Endothelial cell of hepatic sinusoid (primary cell): ENCODE measurements around the gene PTPN12.

Experiments
- in situ Hi-C: cut with HindIII; loops from 2 replicates; pipeline ENCODE4 v1.10.0; 2017; ENCODE audit warnings: low sequenced_read_pairs

Gene PTPN12

DNA sequence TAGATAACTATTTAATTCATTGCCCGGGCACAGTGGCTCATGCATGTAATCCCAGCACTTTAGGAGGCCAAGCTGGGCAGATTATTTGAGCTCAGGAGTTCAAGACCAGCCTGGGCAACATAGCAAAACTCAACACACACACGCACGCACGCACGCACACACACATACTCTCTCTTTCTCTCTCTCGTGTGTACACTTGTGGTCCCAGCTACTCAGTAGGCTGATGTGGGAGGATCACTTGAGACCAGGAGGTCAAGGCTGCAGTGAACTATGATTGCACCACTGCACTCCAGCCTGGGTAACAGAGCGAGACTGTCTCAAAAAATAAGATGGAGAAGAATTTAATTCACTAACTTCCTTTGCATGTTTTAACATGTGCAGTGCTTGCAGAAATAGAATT lies 38.1 kb downstream of the PTPN12 start:
- in situ Hi-C loops: no loop called here

GRCh38 chr7:77576856-77577255 lies 39.8 kb downstream of the PTPN12 start:
- in situ Hi-C loops: no loop called here

DNA sequence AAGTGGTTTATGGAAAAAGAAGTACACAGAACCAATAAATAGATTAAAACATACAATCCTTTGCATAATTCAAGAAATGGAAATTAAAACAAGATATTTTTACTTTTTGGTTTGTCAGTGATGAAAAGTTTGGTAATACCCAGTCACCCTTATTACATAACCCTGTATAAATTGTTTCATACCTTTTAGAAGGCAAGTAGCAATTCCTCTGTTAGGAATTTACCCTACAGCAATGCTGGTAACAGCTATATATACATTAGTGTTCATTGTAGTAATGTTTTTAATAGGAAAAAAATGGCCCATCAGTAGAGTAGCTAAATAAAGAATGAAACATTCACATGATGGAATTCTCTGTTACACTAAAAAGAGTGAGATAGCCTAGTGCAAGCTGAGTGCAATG lies 42.7 kb downstream of the PTPN12 start:
- in situ Hi-C loops: no loop called here

DNA sequence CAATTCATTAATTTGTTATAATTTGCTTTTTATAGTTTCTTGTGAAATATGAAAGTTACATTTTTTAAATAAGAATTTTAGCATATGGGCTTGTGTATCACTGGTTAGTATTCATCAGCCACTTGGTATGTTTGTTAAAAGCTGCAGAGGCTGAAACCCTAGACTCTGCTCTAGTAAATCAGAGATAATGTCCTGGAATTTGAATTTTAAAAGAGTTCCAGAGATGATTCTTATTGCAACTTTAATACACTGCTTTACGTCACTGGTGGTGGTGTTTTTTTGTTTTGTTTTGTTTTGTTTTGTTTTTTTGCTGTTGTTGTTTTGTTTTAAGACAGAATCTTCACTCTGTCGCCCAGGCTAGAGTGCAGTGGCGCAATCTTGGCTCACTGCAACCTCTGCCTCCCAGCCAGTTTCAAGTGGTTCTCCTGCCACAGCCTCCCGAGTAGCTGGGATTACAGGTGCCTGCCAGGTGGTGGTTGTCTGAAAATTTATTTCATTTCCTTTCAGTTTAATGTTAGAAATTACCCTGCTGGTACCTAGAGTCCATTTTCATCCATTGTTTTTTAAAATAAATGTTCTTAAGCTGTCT lies 43.8 kb downstream of the PTPN12 start:
- in situ Hi-C loops: no loop called here

DNA sequence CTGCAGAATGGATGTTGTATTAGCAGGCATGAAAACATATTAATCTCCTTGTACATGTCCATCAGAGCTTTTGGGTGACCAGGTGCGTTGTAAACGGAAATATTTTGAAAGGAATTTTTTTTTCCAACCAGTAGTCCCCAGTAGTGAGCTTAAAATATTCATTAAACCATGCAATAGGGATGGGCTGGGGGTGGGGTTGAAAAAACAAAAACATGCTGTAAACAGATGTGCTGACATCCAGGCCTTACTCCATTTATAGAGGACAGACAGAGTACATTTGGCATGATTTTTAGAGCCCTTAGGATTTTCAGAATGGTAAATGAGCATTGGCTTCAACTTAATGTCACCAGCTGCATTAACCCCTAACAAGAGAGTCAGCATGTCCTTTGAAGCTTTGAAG lies 50.2 kb downstream of the PTPN12 start:
- in situ Hi-C loops: no loop called here

GRCh38 chr7:77600952-77601351 lies 63.9 kb downstream of the PTPN12 start:
- in situ Hi-C loops: no loop called here

DNA sequence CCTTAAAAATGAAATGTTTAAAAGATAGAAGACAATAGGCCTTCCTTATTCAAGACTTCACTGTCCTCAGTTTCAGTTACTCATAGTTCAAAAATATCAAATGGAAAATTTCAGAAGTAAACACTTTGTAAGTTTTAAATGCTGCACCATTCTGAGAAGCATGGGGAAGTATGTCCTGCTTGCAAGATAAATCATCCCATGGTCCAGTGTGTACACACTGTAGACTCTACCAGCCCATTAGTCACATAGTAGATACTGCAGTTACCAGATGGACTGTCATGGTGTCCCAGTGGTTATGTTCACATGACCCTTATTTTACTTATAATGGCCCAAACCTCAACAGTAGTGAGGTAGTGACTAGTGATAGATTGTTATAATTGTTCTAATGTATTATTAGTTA lies 69.5 kb downstream of the PTPN12 start:
- in situ Hi-C loops: no loop called here

DNA sequence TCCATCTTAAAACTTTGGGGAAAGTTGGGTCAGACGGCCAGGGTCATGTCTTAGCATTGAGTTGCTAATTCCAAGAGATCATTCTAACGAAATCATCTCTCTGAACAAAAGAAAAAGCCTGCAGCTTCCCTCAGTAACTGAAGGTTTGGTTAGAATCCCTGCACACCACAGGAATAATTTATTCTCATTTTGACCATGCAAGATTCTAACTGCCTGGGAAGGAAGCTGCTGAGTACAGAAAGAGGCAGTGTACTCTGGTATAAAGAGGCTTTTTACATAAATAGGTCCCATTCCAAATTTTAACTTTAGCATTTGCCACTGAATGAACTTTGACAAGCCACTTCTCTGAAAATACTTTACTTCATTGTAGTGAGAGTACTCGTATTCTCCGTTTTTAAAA lies 82.2 kb downstream of the PTPN12 start:
- in situ Hi-C loops: no loop called here

DNA sequence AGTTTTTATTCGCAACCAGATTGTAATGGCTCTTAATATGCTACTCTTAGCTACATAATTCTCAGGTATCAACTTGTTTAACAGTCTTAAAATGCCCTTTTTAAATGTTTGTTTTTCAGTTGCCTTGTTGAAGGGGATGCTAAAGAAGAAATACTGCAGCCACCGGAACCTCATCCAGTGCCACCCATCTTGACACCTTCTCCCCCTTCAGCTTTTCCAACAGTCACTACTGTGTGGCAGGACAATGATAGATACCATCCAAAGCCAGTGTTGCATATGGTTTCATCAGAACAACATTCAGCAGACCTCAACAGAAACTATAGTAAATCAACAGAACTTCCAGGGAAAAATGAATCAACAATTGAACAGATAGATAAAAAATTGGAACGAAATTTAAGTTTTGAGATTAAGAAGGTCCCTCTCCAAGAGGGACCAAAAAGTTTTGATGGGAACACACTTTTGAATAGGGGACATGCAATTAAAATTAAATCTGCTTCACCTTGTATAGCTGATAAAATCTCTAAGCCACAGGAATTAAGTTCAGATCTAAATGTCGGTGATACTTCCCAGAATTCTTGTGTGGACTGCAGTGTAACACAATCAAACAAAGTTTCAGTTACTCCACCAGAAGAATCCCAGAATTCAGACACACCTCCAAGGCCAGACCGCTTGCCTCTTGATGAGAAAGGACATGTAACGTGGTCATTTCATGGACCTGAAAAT lies 89.7 kb downstream of the PTPN12 start:
- in situ Hi-C loops: no loop called here

DNA sequence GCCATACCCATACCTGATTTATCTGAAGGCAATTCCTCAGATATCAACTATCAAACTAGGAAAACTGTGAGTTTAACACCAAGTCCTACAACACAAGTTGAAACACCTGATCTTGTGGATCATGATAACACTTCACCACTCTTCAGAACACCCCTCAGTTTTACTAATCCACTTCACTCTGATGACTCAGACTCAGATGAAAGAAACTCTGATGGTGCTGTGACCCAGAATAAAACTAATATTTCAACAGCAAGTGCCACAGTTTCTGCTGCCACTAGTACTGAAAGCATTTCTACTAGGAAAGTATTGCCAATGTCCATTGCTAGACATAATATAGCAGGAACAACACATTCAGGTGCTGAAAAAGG lies 90.2 kb downstream of the PTPN12 start:
- in situ Hi-C loops: no loop called here

DNA sequence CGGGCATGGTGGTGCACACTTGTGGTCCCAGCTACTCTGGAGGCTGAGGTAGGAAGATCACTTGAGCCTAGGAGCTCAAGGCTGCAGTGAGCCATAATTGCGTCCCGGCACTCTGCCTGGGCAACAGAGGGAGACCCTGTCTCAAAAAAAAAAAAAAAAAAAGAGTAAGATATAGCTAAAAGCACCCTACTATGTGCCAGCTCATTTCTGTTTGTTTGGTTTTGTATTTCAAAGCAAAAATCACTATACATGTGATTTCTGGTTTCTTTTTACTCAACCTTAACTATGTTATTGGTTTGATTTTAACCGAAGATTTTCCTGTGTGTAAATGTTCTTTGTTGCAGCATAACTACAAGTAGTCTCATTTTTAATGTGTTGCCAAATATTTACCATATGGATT lies 92.7 kb downstream of the PTPN12 start:
- in situ Hi-C loops: no loop called here

- in situ Hi-C loops: no loop called here
Observed at GRCh38 chr7:77631820-77632219, 94.7 kb downstream of the PTPN12 start.

DNA sequence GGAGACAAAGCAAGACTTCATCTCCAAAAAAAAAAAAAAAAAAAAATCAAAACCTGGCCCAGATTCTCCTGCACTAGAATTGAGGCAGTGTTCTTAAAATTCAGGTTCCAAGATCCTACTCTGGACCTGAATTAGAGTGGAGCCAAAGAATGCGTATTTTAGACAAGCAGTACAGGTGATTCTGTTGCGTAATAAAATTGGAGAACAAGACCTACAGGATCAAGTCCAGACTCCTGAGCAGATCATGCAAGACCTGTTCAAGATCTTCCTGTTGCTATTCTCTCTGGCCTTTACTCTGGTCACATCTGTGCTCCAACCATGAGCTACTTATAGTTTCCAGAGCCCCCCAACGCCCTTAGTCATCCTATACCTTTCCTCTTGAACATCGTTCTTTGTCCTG lies 107.7 kb downstream of the PTPN12 start:
- in situ Hi-C loops: no loop called here

DNA sequence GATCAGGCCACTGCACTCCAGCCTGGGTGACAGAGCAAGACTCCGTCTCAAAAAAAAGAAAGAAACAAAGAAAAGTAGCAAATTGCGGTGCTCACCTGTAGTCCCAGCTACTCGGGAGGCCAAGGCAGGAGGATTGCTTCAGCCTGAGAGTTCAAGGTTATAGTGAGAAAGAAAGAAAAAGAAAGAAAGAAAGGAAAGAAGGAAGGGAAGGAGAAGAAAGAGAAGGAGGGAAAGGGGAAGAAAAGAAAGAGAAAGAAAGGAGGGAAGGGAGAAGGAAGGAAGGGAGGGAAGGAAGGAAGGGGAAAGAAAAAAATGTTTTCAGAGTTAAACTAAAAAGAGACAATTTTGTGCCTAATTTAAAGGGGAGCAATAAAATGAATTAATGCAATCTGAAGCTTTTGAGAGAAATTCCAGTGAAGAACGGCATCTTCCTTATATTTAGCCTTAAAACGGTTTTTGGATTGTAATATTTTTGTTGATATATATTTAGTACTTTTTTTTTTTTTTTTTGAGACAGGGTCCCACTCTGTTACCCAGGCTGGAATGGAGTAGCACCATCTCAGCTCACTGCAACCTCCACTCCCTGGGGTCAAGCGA lies 111.7 kb downstream of the PTPN12 start:
- in situ Hi-C loops: no loop called here

- in situ Hi-C loops: loop anchor here (5.0 kb wide), 1 partner anchor 107 kb away; no protein-coding TSS in a partner anchor
Observed at GRCh38 chr7:77649716-77650349, 112.7 kb downstream of the PTPN12 start.

GRCh38 chr7:77651575-77652162 lies 114.6 kb downstream of the PTPN12 start:
- in situ Hi-C loops: loop anchor here (5.0 kb wide), 1 partner anchor 106 kb away; no protein-coding TSS in a partner anchor

GRCh38 chr7:77652826-77653225 lies 115.7 kb downstream of the PTPN12 start:
- in situ Hi-C loops: loop anchor here (5.0 kb wide), 1 partner anchor 104 kb away; no protein-coding TSS in a partner anchor

GRCh38 chr7:77653572-77653971 lies 116.5 kb downstream of the PTPN12 start:
- in situ Hi-C loops: loop anchor here (5.0 kb wide), 1 partner anchor 104 kb away; no protein-coding TSS in a partner anchor

DNA sequence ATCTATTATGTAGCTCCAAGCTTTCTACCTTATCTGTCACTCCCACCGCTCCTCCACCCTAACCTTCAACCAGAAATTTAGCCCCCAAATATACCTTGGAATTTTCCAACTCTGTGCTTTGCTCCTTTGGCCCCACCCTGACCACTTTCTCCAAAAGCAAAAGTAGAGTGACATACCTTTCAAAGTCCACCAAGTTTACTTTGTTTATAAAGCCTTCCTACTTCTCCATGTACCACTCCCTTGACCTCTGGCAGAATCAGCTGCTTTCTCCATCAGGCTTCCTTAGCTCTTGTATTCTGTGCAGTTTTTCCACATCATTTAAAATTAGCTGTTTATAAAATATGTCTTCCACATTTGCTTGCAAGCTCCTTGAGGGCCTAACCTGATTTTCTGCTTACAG lies 118.3 kb downstream of the PTPN12 start:
- in situ Hi-C loops: no loop called here

DNA sequence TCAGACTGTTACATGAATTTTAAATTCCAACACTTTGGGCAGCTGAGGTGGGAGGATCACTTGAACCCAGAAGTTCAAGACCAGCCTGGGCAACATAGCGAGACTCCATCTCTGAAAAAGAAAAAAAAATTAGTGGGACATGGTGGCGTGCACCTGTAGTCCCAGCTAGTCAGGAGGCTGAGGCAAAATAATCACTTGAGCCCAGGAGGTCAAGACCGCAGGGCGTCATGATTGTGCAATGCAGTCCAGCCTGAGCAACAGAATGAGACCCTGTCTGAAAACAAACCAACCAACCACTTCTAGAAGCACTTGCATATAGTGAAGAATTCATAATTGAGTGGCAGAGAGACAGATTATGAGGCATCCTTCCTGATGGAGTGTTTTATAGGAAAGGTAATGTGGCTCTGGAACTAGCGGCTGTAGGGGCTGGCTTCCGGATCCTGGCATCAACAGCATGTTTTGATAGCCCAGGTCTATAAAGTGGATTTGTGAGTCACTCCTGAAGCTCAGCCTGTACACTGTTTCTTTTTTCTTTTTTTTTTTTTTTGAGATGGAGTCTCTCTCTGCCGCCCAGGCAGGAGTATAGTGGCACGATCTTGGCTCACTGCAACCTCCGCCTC lies 118.9 kb downstream of the PTPN12 start:
- in situ Hi-C loops: no loop called here
